ENCODE results near the gene NEU1.

DNA sequence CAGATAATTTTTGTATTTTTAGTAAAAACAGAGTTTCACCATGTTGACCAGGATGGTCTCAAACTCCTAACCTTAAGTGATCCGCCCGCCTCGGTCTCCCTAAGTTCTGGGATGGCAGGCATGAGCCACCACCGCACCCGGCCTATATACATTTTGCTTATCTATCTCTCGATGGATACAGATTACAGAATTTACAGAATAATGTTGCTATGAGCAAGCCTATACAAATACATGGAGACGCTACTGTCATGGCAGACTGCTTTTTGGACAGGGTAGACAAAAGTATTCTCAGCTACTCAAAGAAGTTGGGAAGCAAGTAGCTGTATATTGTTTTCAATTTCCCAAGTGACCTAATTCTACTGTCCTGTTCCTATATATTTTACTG is 49.2 kb downstream of the NEU1 start:
- TF ChIP-seq POLR2A (IDR thresholded peaks at IDR 0.05): no peak
- TF ChIP-seq, protein P1, sequence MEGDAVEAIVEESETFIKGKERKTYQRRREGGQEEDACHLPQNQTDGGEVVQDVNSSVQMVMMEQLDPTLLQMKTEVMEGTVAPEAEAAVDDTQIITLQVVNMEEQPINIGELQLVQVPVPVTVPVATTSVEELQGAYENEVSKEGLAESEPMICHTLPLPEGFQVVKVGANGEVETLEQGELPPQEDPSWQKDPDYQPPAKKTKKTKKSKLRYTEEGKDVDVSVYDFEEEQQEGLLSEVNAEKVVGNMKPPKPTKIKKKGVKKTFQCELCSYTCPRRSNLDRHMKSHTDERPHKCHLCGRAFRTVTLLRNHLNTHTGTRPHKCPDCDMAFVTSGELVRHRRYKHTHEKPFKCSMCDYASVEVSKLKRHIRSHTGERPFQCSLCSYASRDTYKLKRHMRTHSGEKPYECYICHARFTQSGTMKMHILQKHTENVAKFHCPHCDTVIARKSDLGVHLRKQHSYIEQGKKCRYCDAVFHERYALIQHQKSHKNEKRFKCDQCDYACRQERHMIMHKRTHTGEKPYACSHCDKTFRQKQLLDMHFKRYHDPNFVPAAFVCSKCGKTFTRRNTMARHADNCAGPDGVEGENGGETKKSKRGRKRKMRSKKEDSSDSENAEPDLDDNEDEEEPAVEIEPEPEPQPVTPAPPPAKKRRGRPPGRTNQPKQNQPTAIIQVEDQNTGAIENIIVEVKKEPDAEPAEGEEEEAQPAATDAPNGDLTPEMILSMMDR (IDR thresholded peaks at IDR 0.05): no peak

All from esophagus squamous epithelium (tissue), 4 donors.